Measurements from ENCODE around the gene ARMH3.

Gene ARMH3

GRCh38 chr10:101997803-101998202, 58.2 kb downstream of the ARMH3 start:
- H3K4me2 ChIP-seq (ENCODE audit: low read length), result no peak overlapping the region
- H4K8ac ChIP-seq (ENCODE audit: low read depth, low read length), result no peak overlapping the region
- WGBS (ENCODE audit: extremely low coverage, insufficient coverage, insufficient read length), result no CpG with 5 or more reads among the region's 2 CpGs
- no peak overlapping the region for H2BK5ac ChIP-seq (ENCODE audit: low read depth, low read length, poor library complexity)
- no peaks in the 10 kb centered on the region for H3K27me3 ChIP-seq (ENCODE audit: insufficient read depth, low read length)
- H3K14ac ChIP-seq (ENCODE audit: low read length), result no peak overlapping the region
- peaks cover 5 to 10% of the 10 kb centered on the region in 2 experiments for H3K36me3 ChIP-seq (ENCODE audit: control insufficient read depth in 1 of 2, insufficient read depth in 2 of 2, low read length in 2 of 2)
- no peak overlapping the region for H3K23ac ChIP-seq (ENCODE audit: low read length)
- no peak overlapping the region for H2AFZ ChIP-seq (ENCODE audit: insufficient read depth, low read length, poor library complexity)
- no peak overlapping the region for H2AK5ac ChIP-seq (ENCODE audit: low read length)
- no peak overlapping the region for H2BK12ac ChIP-seq (ENCODE audit: low read length)
- H3K9me3 ChIP-seq (ENCODE audit: insufficient read depth, low read depth, low read length), result no peaks in the 10 kb centered on the region
- no peaks in the 10 kb centered on the region for H3K79me2 ChIP-seq (ENCODE audit: control insufficient read depth, insufficient read depth, low read length, poor library complexity)
- H3K4ac ChIP-seq (ENCODE audit: low read depth, low read length), result no peak overlapping the region
- H3K27ac ChIP-seq (ENCODE audit: low read depth, low read length), result no peak overlapping the region
- H4K12ac ChIP-seq (ENCODE audit: low read depth, low read length), result no peak overlapping the region
- no peaks in the 10 kb centered on the region for H3K4me1 ChIP-seq (ENCODE audit: control insufficient read depth in 1 of 2, insufficient read depth in 2 of 2, low read length in 2 of 2)
- H4K91ac ChIP-seq (ENCODE audit: low read depth, low read length), result no peak overlapping the region
- H2BK120ac ChIP-seq (ENCODE audit: insufficient read depth, low read length, poor library complexity), result no peak overlapping the region
- H3K79me1 ChIP-seq (ENCODE audit: low read length), result no peaks in the 10 kb centered on the region
- H3K18ac ChIP-seq (ENCODE audit: low read length), result no peak overlapping the region
- no peak overlapping the region for H3K9ac ChIP-seq (ENCODE audit: low read length)
- no peak overlapping the region for H3K4me3 ChIP-seq (ENCODE audit: low read depth, low read length)
- DNase-seq, result no peak

GRCh38 chr10:101995451-101996063, 60.4 kb downstream of the ARMH3 start:
- Histone ChIP-seq H4K8ac (ENCODE audit: low read depth, low read length) (no peak overlapping the region), H3K4me2 (ENCODE audit: low read length) (no peak overlapping the region), H3K14ac (ENCODE audit: low read length) (no peak overlapping the region), H4K12ac (ENCODE audit: low read depth, low read length) (no peak overlapping the region), H3K27ac (ENCODE audit: low read depth, low read length) (no peak overlapping the region), H2BK5ac (ENCODE audit: low read depth, low read length, poor library complexity) (no peak overlapping the region), H3K23ac (ENCODE audit: low read length) (no peak overlapping the region), H3K4me3 (ENCODE audit: low read depth, low read length) (no peak overlapping the region), H2BK120ac (ENCODE audit: insufficient read depth, low read length, poor library complexity) (no peak overlapping the region), H3K27me3 (ENCODE audit: insufficient read depth, low read length) (no peaks in the 10 kb centered on the region), H3K36me3 (ENCODE audit: control insufficient read depth in 1 of 2, insufficient read depth in 2 of 2, low read length in 2 of 2) (peaks cover 12 to 18% of the 10 kb centered on the region in 2 experiments), H3K9ac (ENCODE audit: low read length) (no peak overlapping the region), H3K79me1 (ENCODE audit: low read length) (no peaks in the 10 kb centered on the region), H3K9me3 (ENCODE audit: insufficient read depth, low read depth, low read length) (no peaks in the 10 kb centered on the region), H2AK5ac (ENCODE audit: low read length) (no peak overlapping the region), H2AFZ (ENCODE audit: insufficient read depth, low read length, poor library complexity) (no peak overlapping the region), H4K91ac (ENCODE audit: low read depth, low read length) (no peak overlapping the region), H3K79me2 (ENCODE audit: control insufficient read depth, insufficient read depth, low read length, poor library complexity) (no peaks in the 10 kb centered on the region), H3K4me1 (ENCODE audit: control insufficient read depth in 1 of 2, insufficient read depth in 2 of 2, low read length in 2 of 2) (no peaks in the 10 kb centered on the region), H3K18ac (ENCODE audit: low read length) (no peak overlapping the region), H2BK12ac (ENCODE audit: low read length) (no peak overlapping the region), H3K4ac (ENCODE audit: low read depth, low read length) (no peak overlapping the region)
- DNase-seq, result peak in 1 of 2 donors; percentile 14
- no CpG with 5 or more reads among the region's 1 CpG for WGBS (ENCODE audit: extremely low coverage, insufficient coverage, insufficient read length)

GRCh38 chr10:101993651-101994200, 62.2 kb downstream of the ARMH3 start:
- H2AFZ ChIP-seq (ENCODE audit: insufficient read depth, low read length, poor library complexity), result no peak overlapping the region
- H3K27me3 ChIP-seq (ENCODE audit: insufficient read depth, low read length), result no peaks in the 10 kb centered on the region
- H3K4me2 ChIP-seq (ENCODE audit: low read length), result no peak overlapping the region
- no peak overlapping the region for H2AK5ac ChIP-seq (ENCODE audit: low read length)
- H3K9ac ChIP-seq (ENCODE audit: low read length), result no peak overlapping the region
- DNase-seq, result no peak
- H3K4me3 ChIP-seq (ENCODE audit: low read depth, low read length), result no peak overlapping the region
- no peak overlapping the region for H3K18ac ChIP-seq (ENCODE audit: low read length)
- no peak overlapping the region for H3K14ac ChIP-seq (ENCODE audit: low read length)
- no peak overlapping the region for H4K91ac ChIP-seq (ENCODE audit: low read depth, low read length)
- H3K79me2 ChIP-seq (ENCODE audit: control insufficient read depth, insufficient read depth, low read length, poor library complexity), result no peaks in the 10 kb centered on the region
- WGBS (ENCODE audit: extremely low coverage, insufficient coverage, insufficient read length), result no CpG with 5 or more reads among the region's 5 CpGs
- no peaks in the 10 kb centered on the region for H3K9me3 ChIP-seq (ENCODE audit: insufficient read depth, low read depth, low read length)
- no peak overlapping the region for H4K8ac ChIP-seq (ENCODE audit: low read depth, low read length)
- no peak overlapping the region for H3K4ac ChIP-seq (ENCODE audit: low read depth, low read length)
- no peak overlapping the region for H3K27ac ChIP-seq (ENCODE audit: low read depth, low read length)
- no peak overlapping the region for H4K12ac ChIP-seq (ENCODE audit: low read depth, low read length)
- H3K23ac ChIP-seq (ENCODE audit: low read length), result no peak overlapping the region
- H3K4me1 ChIP-seq (ENCODE audit: control insufficient read depth in 1 of 2, insufficient read depth in 2 of 2, low read length in 2 of 2), result no peaks in the 10 kb centered on the region
- no peaks in the 10 kb centered on the region for H3K79me1 ChIP-seq (ENCODE audit: low read length)
- no peak overlapping the region for H2BK12ac ChIP-seq (ENCODE audit: low read length)
- peaks cover 23 to 25% of the 10 kb centered on the region in 2 experiments for H3K36me3 ChIP-seq (ENCODE audit: control insufficient read depth in 1 of 2, insufficient read depth in 2 of 2, low read length in 2 of 2)
- no peak overlapping the region for H2BK5ac ChIP-seq (ENCODE audit: low read depth, low read length, poor library complexity)
- no peak overlapping the region for H2BK120ac ChIP-seq (ENCODE audit: insufficient read depth, low read length, poor library complexity)

- no peak overlapping the region for H2BK120ac ChIP-seq (ENCODE audit: insufficient read depth, low read length, poor library complexity)
- no peak overlapping the region for H3K4me3 ChIP-seq (ENCODE audit: low read depth, low read length)
- no peaks in the 10 kb centered on the region for H3K79me2 ChIP-seq (ENCODE audit: control insufficient read depth, insufficient read depth, low read length, poor library complexity)
- no peak overlapping the region for H3K9ac ChIP-seq (ENCODE audit: low read length)
- no peak overlapping the region for H3K14ac ChIP-seq (ENCODE audit: low read length)
- no peak overlapping the region for H3K4me2 ChIP-seq (ENCODE audit: low read length)
- H3K36me3 ChIP-seq (ENCODE audit: control insufficient read depth in 1 of 2, insufficient read depth in 2 of 2, low read length in 2 of 2), result peaks cover 23 to 29% of the 10 kb centered on the region in 2 experiments
- no peaks in the 10 kb centered on the region for H3K79me1 ChIP-seq (ENCODE audit: low read length)
- no peaks in the 10 kb centered on the region for H3K9me3 ChIP-seq (ENCODE audit: insufficient read depth, low read depth, low read length)
- H3K4ac ChIP-seq (ENCODE audit: low read depth, low read length), result no peak overlapping the region
- H3K23ac ChIP-seq (ENCODE audit: low read length), result no peak overlapping the region
- H3K4me1 ChIP-seq (ENCODE audit: control insufficient read depth in 1 of 2, insufficient read depth in 2 of 2, low read length in 2 of 2), result no peaks in the 10 kb centered on the region
- no peak overlapping the region for H2AK5ac ChIP-seq (ENCODE audit: low read length)
- H4K91ac ChIP-seq (ENCODE audit: low read depth, low read length), result no peak overlapping the region
- no peak overlapping the region for H2AFZ ChIP-seq (ENCODE audit: insufficient read depth, low read length, poor library complexity)
- no peak overlapping the region for H3K27ac ChIP-seq (ENCODE audit: low read depth, low read length)
- H3K27me3 ChIP-seq (ENCODE audit: insufficient read depth, low read length), result no peaks in the 10 kb centered on the region
- WGBS (ENCODE audit: extremely low coverage, insufficient coverage, insufficient read length), result no CpG with 5 or more reads among the region's 4 CpGs
- DNase-seq, result no peak
- H2BK12ac ChIP-seq (ENCODE audit: low read length), result no peak overlapping the region
- no peak overlapping the region for H3K18ac ChIP-seq (ENCODE audit: low read length)
- H2BK5ac ChIP-seq (ENCODE audit: low read depth, low read length, poor library complexity), result no peak overlapping the region
- H4K8ac ChIP-seq (ENCODE audit: low read depth, low read length), result no peak overlapping the region
- H4K12ac ChIP-seq (ENCODE audit: low read depth, low read length), result no peak overlapping the region
Measured at GRCh38 chr10:101993221-101993620, 62.8 kb downstream of the ARMH3 start.

All from trophoblast cell (in vitro differentiated cells and primary cell).